Measurements from ENCODE around the gene ARHGAP44.
"Not testable (repeated sequence)": the region's sequence is repeated elsewhere in the genome, so short reads cannot be mapped to it uniquely, and the experiment has no call there.

ARHGAP44 gene

DNA sequence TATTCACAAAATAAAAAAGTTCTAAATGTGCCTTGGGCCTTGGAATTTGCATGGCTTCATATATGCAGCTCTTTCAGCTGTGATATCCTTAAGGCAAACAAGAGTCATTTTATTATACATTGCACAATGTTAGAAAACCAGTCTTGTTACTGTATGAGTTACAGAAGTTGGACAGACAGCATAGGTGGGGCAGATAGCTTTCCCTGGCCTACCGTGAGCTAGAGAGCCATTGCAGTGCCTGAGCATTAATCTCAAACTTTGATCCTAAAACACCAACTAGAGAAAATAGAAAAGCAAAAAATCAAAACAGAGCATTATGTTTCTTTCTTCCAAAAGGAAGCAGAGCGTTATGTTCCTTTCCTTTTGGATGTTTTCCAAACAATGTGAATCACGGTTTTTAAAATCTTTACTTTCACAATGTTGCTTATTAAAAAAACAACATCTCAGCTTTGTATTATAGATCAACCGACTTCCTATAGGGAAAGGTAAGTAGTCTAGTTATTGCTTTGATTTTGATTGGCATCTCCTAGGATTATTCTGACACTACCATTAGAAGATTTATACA lies 32.2 kb downstream of the ARHGAP44 start:
- no peak for DNase-seq (ENCODE audit: low spot score)

DNA sequence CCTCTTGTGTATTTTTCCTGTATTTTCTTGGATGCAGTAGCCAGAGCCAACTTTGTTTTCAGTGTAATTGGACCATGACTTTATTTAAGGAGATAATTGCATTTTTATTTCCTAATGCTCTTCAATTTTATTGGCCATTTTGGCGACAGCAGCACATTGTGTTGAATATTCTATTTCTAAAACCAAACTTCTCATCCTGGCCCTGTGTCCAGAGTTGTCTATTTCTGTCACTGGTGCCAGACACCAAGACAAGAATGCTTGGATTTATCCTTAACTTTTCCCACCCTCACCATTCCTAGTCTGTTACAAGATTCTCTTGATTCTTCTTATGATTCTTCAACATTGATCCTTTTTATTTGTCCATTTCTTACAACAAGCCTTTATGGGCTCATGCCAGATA lies 37.1 kb downstream of the ARHGAP44 start:
- DNase-seq (ENCODE audit: low spot score): no peak

GRCh38 chr17:12830777-12831247 lies 41.5 kb downstream of the ARHGAP44 start:
- no peak for DNase-seq (ENCODE audit: low spot score)

GRCh38 chr17:12831839-12832238 lies 42.5 kb downstream of the ARHGAP44 start:
- DNase-seq (ENCODE audit: low spot score): no peak

DNA sequence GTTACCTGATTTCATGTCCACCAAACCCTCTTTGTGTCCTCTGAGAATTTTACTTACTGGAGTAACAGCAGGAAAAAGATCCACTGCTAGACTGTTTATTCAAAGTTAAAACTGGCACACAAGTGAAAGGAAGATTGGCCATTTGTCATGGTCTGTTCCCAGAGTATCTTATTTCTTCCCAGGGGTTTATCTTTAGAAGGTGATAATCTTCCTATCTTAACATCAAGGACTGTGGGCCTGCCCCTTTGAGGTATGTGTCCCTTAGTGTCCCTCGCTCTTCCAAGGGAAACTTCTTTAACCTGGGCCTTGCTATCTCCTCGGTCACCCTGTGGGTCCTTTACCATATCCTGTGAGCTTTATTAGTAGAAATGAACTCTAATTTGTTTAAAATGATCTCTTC lies 49.7 kb downstream of the ARHGAP44 start:
- no peak for DNase-seq (ENCODE audit: low spot score)

GRCh38 chr17:12842936-12843335 lies 53.6 kb downstream of the ARHGAP44 start:
- DNase-seq (ENCODE audit: low spot score): no peak

- no peak for DNase-seq (ENCODE audit: low spot score)
These were observed 61.7 kb downstream of the ARHGAP44 start for GRCh38 chr17:12850996-12851395.

- DNase-seq (ENCODE audit: low spot score): no peak
These were observed 62.7 kb downstream of the ARHGAP44 start for GRCh38 chr17:12851901-12852435.

GRCh38 chr17:12853921-12854320 lies 64.6 kb downstream of the ARHGAP44 start:
- no peak for DNase-seq (ENCODE audit: low spot score)

- DNase-seq (ENCODE audit: low spot score): no peak
These were observed 67.1 kb downstream of the ARHGAP44 start for GRCh38 chr17:12856416-12856815.

GRCh38 chr17:12857592-12857991 lies 68.3 kb downstream of the ARHGAP44 start:
- DNase-seq (ENCODE audit: low spot score): no peak

DNA sequence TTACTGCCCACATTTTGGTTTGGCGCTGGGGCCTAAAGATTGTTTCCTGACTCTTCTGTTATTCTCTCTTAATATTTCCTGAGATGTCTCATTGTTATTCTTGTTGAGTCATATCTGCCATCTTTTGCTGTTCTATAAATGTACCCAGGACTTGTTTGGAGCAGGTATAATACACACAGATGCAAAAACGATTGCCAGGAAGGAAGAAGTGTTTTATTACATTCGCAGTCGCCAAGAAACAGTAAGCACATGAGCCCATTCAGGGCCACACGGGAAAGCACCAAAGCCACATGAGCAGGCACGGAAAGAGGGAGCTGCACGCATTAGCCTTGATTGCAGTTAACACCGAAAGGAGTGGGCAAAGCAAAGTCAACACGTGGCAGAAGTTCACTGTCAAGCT lies 70.2 kb downstream of the ARHGAP44 start:
- no peak for DNase-seq (ENCODE audit: low spot score)

GRCh38 chr17:12865769-12866168 lies 76.5 kb downstream of the ARHGAP44 start:
- no peak for DNase-seq (ENCODE audit: low spot score)

- DNase-seq (ENCODE audit: low spot score): no peak
These were observed 76.9 kb downstream of the ARHGAP44 start for GRCh38 chr17:12866244-12866643.

DNA sequence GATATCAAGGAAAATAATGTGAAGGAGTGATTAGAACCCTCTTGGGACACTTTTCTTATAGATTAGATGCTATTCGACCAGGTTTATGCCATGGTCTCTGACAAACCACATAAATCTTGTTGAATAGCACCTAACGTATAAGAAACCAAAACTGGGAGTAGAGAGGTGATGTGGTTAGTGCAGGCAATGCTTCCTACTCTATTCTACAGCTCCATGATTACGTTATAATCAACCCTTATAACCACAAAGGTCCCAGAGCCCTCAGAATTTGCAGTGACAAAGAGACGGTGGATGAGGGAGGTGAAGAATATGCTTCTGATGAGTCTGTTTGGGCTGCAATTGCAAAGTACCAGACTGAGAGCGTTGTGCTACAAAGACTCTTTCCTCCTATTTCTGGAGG lies 78.4 kb downstream of the ARHGAP44 start:
- no peak for DNase-seq (ENCODE audit: low spot score)

GRCh38 chr17:12873415-12874125 lies 84.3 kb downstream of the ARHGAP44 start:
- DNase-seq (ENCODE audit: low spot score): not testable (repeated sequence)

- no peak for DNase-seq (ENCODE audit: low spot score)
These were observed 88.8 kb downstream of the ARHGAP44 start for GRCh38 chr17:12877953-12878669.

DNA sequence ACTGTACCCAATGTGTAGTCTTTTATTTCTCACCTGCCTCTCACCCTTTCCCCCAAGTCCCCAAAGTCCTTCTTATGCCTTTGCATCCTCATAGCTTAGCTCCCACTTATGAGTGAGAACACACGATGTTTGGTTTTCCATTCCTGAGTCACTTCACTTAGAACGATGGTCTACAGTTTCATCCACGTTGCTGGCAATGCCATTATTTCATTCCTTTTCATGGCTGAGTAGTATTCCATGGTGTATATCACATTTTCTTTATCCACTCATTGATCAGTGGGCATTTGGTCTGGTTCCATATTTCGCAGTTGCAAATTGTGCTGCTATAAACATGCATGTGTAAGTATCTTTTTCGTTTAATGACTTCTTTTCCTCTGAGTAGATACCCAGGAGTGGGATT lies 89.8 kb downstream of the ARHGAP44 start:
- DNase-seq (ENCODE audit: low spot score): not testable (repeated sequence)

DNA sequence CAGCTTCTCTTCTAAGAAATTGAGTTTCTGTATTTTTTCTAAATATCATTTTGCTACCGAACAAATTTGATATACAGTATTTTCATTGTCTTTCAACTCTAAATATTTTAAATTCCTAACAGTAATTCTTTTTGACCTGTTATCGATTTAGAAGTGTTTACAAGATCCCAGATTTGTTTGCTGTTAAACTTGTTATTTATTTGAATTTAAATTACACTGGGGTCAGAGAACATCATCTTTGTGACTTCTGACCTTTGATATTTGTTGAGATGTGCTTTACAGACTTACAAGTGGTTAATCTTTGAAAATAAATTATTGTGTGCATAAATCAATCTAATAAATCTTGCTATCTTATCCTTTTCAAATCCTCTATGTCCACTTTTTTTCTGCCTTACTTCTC lies 94.2 kb downstream of the ARHGAP44 start:
- DNase-seq (ENCODE audit: low spot score): no peak

- DNase-seq (ENCODE audit: low spot score): no peak
These were observed 97.8 kb downstream of the ARHGAP44 start for GRCh38 chr17:12887088-12887487.

- DNase-seq (ENCODE audit: low spot score): no peak
These were observed 107.0 kb downstream of the ARHGAP44 start for GRCh38 chr17:12896180-12896785.

- DNase-seq (ENCODE audit: low spot score): no peak
These were observed 108.8 kb downstream of the ARHGAP44 start for GRCh38 chr17:12898110-12898509.

DNA sequence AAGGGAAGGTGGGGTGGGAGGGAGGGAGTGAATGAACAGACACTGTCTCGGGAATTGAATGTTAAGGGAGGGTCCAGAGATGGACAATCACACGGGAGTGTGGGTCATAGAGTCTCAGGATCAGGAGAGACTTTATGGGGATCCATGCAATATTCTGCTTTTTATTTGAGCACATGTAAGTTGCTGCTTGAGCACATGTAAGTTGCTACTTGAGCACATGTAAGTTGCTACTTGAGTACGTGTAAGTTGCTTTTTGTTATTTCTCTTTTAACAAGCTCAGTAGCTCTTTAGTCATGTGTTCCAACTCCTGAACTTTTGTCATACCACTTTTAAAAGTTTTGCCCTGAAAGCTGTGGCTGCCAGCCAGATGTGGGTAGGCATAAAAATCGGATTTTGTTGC lies 110.3 kb downstream of the ARHGAP44 start:
- DNase-seq (ENCODE audit: low spot score): no peak
